Ishikawa (cell line): ENCODE results near the gene HMG20A.

ENCODE experiments used
- CEBPB ChIP-seq: IDR thresholded peaks from 2 replicates; pipeline ENCODE4 v1.6.1; 2012
- EP300 ChIP-seq: IDR thresholded peaks from 2 replicates; pipeline ENCODE4 v1.6.1; 2012; ENCODE audit warnings: borderline replicate concordance
- FOXM1 ChIP-seq: IDR thresholded peaks from 2 replicates; pipeline ENCODE4 v1.6.1; 2012; ENCODE audit warnings: low read depth, borderline replicate concordance
- TCF12 ChIP-seq: IDR thresholded peaks from 2 replicates; pipeline ENCODE4 v1.6.1; 2012; ENCODE audit warnings: low read depth
- ZBTB7A ChIP-seq: IDR thresholded peaks from 2 replicates; pipeline ENCODE4 v1.6.1; 2012; ENCODE audit warnings: low read depth
- TF ChIP-seq, protein P1 (sequence below): IDR thresholded peaks from 2 replicates; pipeline ENCODE4 v1.6.1; 2012; ENCODE audit warnings: low read depth, mild to moderate bottlenecking
- TF ChIP-seq, protein P2 (sequence below): IDR thresholded peaks from 2 replicates; pipeline ENCODE4 v1.6.1; 2012
- TF ChIP-seq, protein P3 (sequence below): IDR thresholded peaks from 2 replicates; pipeline ENCODE4 v1.6.1; 2012

DNA sequence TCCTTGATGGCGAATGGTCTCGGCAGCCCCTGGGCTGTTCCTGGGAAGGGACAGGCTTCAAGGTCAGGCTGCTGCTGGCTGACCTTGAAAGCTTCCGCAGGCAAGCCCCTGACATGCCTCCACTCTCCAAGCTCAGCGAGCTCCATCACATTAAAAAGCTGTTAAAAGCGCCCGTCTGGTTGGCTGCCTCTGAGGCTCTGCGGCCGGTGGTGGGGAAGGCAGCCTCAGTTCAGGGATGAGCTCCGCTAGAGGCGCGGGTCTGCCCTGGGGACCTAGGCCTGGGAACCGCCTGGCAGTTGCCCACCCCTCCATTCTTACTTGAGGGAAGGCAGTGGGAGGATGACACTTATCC lies 108.3 kb downstream of the HMG20A start:
- TF ChIP-seq, protein P1, sequence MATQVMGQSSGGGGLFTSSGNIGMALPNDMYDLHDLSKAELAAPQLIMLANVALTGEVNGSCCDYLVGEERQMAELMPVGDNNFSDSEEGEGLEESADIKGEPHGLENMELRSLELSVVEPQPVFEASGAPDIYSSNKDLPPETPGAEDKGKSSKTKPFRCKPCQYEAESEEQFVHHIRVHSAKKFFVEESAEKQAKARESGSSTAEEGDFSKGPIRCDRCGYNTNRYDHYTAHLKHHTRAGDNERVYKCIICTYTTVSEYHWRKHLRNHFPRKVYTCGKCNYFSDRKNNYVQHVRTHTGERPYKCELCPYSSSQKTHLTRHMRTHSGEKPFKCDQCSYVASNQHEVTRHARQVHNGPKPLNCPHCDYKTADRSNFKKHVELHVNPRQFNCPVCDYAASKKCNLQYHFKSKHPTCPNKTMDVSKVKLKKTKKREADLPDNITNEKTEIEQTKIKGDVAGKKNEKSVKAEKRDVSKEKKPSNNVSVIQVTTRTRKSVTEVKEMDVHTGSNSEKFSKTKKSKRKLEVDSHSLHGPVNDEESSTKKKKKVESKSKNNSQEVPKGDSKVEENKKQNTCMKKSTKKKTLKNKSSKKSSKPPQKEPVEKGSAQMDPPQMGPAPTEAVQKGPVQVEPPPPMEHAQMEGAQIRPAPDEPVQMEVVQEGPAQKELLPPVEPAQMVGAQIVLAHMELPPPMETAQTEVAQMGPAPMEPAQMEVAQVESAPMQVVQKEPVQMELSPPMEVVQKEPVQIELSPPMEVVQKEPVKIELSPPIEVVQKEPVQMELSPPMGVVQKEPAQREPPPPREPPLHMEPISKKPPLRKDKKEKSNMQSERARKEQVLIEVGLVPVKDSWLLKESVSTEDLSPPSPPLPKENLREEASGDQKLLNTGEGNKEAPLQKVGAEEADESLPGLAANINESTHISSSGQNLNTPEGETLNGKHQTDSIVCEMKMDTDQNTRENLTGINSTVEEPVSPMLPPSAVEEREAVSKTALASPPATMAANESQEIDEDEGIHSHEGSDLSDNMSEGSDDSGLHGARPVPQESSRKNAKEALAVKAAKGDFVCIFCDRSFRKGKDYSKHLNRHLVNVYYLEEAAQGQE, result no peak
- TF ChIP-seq FOXM1, result no peak
- no peak for TF ChIP-seq CEBPB
- no peak for TF ChIP-seq EP300
- TF ChIP-seq, protein P2, sequence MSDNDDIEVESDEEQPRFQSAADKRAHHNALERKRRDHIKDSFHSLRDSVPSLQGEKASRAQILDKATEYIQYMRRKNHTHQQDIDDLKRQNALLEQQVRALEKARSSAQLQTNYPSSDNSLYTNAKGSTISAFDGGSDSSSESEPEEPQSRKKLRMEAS, result no peak
- no peak for TF ChIP-seq TCF12
- TF ChIP-seq ZBTB7A, result no peak
- TF ChIP-seq, protein P3, sequence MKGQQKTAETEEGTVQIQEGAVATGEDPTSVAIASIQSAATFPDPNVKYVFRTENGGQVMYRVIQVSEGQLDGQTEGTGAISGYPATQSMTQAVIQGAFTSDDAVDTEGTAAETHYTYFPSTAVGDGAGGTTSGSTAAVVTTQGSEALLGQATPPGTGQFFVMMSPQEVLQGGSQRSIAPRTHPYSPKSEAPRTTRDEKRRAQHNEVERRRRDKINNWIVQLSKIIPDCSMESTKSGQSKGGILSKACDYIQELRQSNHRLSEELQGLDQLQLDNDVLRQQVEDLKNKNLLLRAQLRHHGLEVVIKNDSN, result no peak
